H4 (cell line): ENCODE data around the gene ST14. TPM values are rescaled to one million over a fixed set of nuclear protein-coding genes. Genes with fewer than 3 reads are reported as not detected.
A peak's percentile ranks its signal among the peaks of the same experiment; 100 is the strongest.
"Not testable (repeated sequence)": the region's sequence is repeated elsewhere in the genome, so short reads cannot be mapped to it uniquely, and the experiment has no call there.

ENCODE experiments used
- DNase-seq: peaks from one replicate; pipeline ENCODE4 v3.0.0-alpha.2; 2015; ENCODE audit warnings: low spot score
- total RNA-seq: library from RNA; depleted of rRNA; stranded (reverse); fragments of >200 nt; shearing (Covaris generic); gene quantifications from 2 replicates; pipeline ENCODE4 v1.2.3, GENCODE V29; 2014

ST14 gene
- total RNA-seq, 1 experiment from 2014 or later: 0.02 TPM

DNA sequence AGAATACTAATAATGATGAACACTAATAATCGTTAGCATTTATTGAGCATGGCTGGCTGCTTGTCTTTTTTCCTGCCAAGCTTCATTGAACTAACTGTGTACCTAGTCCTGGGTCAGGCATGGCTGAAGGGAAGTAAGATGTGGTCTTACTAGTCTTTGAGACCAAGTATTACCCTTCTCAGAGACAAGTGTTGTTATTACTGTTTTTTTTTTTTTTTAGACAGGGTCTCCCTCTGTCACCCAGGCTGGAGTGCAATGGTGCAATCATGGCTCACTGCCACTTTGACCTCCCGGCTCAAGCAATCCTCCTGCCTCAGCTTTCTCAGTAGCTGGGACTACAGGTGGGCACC lies 4.6 kb downstream of the ST14 start:
- DNase-seq: no peak

DNA sequence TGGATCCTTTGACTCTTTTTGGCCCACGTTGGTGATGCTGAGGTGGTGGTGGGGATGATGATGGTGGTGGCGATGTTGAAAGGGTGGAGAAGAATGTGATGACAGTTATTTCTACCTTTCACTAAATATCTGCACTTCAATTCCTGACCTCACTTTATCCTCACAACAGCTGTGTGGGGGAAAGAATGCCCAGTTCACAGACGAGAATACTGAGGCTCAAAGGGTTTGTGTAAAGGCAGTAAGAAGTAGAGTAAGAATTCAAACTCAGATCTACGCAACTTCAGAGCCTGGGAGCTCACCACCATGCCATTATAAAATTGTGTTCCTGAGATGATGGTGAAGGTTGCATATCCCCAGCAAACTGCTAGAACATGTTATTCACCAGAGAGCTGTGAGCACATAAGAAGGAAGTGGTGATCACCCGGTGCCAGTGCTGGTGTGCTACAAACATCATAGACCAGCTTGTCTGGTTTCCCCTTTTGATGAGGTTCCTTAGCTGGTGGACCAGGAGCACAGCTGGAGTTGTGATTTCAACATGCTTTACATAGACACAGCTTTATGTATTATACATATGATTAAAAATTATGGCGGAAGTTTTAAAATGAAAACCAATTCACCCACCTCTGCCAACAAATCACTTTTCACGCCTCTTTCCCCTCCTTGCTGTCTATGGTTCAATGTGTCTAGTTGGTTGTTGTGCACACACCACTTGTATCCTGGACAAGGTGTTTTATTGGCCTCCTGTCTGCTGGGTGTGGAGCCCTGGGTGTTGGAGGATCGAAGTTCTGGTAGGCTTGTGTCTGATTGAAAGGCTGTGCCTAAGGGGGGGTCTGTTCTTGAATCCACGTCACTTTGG lies 6.2 kb downstream of the ST14 start:
- DNase-seq: no peak

DNA sequence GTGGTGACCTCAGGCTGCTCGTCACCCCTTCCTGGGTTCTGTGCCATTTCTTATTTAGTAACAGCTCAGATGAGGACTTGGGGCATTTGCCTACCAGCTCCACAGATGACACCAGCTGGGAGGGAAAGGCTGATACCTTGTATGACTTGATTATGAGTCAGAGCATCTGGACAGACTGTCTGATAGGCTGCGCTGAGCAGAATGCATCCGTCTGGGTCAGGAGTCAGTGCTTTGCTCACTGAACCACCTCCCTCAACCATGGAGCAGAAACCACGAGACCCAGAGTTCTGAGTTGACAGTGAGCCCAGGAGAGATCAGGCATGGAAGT lies 6.8 kb downstream of the ST14 start:
- DNase-seq: peak; percentile 88

DNA sequence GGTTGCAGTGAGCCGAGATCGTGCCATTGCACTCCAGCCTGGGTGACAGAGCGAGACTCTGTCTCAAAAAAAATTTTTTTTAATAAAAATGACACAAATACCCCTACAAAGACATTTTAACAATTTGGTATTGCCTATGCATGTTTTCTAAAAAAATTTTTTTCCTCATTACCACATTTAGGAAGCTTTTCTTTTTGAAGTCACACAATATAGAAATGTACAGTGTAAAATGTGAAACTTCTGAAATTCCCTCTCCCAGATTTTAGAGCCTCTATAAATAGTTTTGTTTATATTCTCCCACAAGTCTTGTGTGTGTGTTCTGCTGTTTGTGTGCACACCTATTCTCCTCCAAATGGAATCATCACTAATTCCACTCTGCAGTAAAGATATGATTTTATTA lies 7.6 kb downstream of the ST14 start:
- DNase-seq: no peak

DNA sequence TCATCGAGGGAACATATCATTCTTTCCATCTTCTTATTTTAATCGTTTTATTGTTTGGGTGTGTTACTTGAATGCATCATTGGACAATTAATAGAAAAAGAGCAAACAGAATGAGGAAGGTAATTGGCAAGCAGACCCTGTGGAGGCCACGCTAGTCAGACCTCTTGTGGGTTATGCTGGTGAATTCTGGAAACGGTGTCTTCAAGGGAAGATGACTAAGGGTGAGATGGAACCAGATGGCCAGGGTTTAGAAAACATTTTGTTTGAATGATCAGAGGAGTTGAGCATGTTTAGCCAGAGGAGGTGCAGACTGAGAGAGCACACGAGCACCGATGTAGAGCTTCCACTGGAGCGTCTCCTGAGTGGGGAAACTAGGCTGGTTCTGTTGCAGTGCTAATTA lies 8.5 kb downstream of the ST14 start:
- DNase-seq: no peak

DNA sequence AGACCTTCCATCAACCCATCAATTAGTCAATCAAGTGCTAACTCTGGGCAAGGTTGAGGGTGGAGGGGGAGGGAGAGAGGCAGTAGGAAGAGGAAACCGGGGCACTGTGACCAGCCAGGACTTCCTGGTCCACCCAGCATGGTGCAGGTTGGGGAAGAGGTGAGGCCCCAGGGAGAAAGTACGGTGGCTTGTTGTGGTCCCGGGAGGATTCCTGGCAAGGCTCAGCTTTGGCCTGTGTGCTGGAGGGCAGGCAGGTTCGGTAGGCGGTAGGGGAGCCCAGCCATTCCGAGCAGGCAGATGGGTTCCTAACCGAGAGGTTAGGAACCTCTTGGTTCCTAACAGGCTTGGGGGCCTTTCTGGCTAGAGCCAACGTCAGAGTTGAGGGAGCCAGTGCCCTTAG lies 10.8 kb downstream of the ST14 start:
- DNase-seq: no peak

DNA sequence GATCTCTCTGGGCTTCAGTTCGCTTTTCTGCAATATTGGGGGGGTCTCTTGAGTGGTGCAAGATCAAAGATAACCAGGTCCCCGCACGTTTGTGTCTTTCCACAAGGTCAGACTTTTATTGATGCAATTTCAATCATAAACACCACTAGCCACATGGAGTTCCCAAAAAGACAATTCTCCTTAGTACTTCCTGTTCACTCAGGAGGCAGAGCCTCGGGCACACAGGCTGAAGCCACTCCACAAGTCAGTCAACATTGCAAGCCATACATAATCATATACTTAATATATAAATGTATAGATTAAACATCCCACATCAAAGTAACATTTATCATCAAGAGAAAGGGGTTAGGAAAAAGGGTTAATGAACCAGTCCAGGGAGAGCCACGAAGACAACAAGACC lies 12.0 kb downstream of the ST14 start:
- no peak for DNase-seq

DNA sequence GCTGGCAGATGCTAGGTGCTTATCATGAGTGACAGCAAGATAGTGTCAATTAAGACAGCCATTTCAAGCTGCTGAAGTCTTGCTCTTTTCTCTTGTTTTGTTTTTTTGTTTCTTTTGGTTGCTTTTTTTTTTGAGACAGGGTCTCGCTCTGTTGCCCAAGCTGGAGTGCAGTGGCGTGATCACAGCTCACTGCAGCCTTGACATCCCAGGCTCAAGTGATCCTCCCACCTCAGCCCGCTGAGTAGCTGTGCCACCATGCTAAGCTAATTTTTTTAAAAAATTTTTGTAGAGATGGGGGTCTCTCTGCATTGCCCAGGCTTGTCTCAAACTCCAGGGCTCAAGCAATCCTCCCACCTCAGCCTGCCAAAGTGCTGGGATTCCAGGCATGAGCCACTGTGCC lies 12.4 kb downstream of the ST14 start:
- DNase-seq: not testable (repeated sequence)

DNA sequence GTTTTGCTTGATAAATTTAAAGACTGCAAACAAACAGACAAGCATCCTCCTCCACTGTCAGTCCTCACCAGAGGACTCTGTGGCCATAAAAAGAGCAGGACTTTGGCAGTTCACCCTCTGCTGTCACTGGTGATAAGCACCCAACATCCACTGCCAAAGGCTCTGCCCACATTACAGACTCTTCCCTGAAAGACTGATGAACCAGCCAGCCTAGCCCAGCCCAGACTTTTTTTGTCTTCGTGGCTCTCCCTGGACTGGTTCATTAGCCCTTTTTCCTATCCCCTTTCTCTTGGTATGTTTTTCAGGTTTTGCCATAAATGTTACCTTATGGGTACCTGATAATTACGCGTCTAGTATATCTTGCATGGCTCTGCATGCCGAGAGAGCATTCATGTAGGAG lies 15.1 kb downstream of the ST14 start:
- no peak for DNase-seq

DNA sequence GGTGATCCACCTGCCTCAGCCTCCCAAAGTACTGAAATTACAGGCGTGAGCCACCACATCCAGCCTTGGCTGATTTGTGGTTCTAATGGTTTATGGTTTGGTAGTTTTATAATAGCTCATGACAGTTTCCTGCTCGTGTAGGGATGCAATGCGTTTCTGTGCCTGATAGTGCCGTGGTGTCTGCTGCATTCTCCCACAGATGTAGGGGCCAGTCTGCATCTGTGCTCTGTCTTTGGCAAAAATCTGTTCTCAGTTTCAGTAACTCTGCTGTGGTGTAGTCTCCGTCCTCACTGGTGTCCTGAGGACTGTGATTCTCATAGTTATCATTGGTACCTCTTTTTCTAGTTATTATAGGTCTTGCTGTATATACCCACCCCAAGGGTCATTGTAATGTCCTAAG lies 16.3 kb downstream of the ST14 start:
- DNase-seq: no peak

DNA sequence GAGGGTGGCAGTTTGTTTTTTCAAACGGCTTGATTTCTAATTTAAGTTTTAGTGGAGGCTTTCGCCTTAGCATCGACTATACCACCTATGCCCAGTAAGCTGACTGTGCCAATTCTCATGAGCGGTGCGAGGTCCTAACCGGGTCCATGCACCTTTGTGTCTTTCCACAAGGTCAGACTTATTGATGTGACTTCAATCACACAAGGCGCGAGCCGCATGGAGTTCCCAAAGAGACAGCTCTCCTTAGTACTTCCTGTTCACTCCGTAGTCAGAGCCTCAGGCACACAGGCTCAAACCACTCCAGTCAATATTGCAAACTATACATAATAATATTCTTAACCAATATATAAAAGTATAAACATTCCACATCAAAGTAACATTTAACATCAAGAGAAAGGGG lies 18.2 kb downstream of the ST14 start:
- DNase-seq: no peak

DNA sequence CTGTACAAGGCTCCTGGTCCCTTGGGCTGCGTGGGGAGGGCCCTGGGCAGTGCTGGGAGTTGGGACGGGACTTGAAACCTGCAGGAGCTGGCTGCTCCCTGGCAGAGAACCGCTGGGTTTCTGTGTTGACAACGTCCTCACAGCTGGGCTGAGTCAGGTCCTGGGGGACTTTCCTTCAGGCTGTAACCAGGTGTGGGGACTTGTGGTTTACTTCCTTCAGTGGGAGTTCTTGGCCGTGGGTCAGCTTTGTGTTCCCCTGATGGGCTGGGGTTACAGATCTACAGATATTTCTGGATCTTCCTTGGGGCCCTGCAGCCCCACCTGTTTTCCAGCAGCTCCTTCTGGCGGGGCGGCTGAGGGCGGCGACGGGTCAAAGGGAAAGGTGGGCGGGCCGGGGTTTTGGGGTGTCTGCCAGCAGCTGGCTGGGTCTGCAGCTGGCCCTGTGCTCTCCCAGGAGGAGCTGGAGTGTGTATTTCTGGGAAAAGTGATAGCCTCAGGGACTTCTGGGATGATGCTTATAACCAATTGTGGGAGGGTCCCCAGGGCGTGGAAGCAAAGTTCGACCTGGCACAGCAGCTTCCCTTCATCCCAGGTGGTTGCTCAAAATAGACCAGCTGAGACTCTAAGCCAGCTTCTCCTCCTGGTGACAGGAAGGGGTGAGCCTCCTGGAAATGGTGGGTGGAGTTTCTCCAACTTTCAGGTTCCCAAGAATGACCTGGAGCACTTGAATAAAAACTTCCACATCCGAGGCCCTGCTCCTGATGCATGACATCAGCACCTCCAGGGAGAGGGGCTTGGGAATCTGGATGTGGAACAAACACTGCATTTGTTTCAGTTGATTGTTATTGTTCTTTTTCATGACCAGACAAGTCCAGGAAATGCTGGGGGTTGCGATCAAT lies 19.1 kb downstream of the ST14 start:
- DNase-seq: no peak

DNA sequence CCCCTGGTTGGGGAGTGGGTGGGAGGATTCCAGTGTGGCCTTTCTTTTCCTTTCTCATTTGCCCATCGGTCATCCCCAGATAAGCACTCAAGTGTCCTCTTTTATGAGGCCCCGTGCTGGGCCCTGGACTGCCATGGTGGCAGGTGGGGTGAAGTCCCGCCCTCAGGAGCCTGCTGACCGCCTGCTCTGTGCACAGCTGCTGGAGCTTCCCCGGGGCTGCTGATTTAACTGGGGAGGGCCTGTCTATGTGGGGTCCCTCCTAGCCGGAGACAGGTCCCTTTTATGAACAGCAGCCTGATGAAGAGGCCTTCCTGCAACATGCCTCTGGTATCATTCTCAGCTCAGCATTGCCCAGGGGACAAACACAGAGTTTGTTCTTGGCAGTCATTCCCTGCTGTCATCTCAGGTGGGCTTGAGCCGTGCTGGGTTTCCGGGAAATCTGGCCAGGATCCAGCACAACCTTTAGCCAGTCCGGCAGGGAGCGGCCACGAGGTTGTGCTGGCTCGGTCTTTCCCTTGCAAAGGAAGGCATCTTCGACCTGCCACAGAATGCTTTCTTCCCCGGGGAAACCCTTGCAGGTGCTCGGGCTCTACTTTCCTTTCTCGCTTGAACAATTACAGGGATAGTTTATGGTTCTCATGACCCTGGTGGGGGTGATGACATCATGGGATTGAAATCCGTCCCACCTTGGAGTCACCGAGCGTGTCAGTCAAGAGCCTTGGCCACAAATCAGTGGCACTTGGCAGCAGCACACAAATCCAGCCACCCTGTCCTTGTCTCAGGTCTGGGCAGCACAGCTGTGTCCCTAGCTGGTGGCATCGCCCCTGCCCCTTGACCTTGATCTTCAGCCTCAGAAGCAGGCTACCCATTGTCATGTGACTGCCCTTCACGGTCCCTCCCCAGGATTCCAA lies 20.1 kb downstream of the ST14 start:
- no peak for DNase-seq

DNA sequence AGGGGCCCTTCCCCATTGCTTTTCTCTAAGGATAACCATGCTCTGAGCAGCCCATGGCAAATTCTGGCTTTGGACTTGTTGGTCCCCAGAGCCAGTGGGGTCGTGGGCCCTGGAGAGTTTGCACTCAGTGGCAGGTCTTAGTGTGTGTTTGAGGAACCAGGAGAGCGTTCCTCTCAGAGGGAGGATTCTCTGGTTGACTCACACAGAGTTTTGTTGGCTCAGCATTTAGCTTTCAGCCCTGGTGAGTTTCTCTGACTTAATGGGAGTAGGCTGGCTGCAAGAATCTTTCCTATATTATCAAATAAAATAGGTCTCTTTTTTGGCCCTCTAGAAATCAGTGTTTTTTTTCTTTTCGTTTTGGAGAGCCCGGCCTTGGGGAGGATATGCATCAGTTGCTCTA lies 20.9 kb downstream of the ST14 start:
- DNase-seq: no peak

DNA sequence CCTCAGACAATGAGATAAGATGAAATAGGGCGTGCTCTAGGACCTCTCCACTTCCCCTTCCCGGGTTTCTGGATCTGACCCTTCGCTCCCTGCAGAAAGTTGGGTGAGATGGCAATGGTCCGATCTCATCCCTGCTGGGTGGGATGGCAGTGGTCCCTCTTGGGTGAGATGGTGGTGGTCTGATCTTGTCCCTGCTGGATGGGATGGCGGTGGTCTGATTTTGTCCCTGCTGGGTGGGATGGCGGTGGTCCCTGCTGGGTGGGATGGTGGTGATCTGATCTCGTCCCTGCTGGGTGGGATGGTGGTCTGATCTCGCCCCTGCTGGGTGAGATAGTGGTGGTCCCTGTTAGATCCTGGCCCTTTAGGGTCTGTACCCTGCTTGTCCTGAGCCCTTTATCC lies 21.3 kb downstream of the ST14 start:
- no peak for DNase-seq

DNA sequence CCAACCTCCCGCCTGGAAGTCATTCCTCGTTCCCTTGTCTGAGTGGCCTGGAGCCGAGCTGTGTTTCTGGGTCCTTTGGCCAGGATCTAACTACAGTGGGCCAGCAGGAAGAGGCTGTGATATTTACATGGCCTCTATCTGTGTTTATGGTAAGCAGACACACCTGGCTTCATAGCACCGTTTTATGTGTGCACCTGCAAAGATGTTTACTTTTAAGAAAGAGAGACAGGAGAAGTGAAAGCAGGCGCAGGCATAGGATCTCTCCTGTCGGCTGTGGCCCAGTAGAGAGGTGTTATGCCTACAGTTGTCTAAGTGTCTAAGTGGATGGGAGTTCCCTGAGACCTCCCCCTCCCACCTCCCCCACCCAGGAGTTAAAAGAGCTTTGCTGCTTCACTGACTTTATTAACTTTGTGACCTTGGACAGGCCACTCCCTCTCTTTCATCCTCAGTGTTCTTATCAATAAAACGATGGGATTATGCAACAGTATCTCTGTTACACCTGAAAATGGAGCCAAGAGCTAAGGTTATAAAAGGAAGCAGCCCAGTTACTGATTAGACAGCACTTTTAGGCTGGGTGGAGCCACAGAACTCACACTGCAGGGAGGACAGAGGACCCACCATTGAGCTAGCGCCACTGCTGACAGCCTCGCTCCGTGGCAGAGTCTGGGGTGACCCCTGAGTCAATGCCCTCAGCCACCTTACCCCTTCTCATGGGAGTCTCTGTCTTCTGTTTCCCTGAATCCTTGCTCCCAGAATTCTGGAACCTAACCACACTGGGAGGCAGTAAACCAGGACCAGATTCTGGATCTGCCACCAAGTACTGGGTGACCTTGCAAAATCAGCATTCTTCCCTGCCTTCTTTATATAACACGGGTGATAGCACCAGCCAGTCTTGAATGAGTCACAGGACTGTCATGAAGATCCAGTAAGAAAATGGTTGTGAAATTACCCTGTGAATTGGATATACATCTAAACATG lies 22.0 kb downstream of the ST14 start:
- DNase-seq: peak; percentile 29

DNA sequence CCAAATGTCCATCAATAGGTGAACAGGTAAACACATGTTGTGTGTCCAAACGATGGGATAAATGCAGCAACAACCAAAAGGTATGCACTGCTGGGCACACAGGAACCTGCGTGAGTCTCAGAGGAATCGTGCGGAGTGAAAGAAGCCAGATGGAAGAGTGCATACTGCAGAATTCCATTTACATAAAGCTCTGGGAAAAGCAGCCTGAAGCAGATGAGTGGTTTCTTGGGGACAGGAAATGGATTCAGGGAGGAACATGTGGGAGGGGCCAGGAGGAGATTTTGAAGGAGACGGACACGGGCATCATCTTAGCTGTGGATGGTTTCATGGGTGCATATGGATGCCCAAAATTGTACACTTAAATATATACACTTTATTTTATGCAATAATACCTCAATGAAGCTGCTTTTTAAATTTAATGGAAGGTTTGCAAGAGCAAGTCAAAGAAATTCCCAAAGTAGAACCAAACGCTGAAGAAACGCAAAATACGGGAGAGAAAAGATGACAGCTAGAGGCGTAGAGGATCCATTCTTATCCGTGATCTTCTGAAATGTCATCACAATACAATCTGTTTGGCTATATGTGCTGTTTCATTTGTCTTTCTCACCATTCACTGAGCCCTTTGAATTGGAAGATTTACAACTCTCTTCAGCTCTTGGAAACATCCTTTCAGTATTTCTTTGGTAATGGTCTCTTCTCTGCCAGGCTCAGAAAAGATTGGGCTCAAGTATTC lies 24.5 kb downstream of the ST14 start:
- no peak for DNase-seq

DNA sequence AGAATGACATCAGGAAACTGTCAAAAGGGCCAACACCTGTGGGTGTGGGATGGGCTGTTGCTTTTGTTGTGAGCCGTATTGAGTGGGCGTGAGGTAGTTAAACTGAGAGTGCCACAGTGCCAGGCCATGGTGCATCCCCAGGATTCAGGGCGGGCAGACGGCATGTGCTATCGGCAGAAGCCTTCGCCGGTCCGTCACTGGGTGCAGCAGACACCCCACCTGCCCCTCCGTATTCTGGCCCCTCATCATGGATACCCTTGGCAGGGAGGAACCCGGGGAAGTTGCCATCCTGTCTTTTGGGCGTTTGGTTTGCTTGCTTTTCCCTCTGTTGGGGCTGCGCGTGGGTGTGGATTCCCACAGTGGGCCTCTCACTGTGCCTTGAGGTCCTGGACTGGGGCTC lies 27.5 kb downstream of the ST14 start:
- DNase-seq: no peak

DNA sequence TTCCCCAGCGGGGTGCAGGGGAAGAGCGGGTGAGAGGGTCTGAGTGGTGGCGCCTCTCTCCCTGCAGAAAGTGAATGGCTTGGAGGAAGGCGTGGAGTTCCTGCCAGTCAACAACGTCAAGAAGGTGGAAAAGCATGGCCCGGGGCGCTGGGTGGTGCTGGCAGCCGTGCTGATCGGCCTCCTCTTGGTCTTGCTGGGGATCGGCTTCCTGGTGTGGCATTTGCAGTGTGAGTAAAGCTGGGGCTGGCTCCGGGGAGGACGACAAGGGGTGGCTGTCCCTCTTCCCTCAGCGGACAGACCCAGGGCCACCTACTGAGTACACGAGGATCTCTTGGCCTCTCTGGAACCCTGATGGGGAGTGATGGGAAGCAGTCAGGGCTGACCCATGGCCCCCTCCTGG lies 28.5 kb downstream of the ST14 start:
- DNase-seq: no peak
